Measurements from ENCODE around the gene MEIOB. TPM values are rescaled to one million over a fixed set of nuclear protein-coding genes. Genes with fewer than 3 reads are reported as not detected.

The MEIOB gene
- total RNA-seq, 6 experiments from 2014 or later = 0.39 to 0.40 TPM; not detected in 4

- 39% methylated on average over 5 of the region's 25 CpGs for WGBS (ENCODE audit: insufficient coverage, low coverage, low lambda C conversion rate, missing lambda C conversion rate)
- no peak for ATAC-seq
- TF ChIP-seq POLR2A (IDR thresholded peaks at IDR 0.05) = no peak
- no peak for TF ChIP-seq CTCF (IDR thresholded peaks at IDR 0.05)
- Histone ChIP-seq H3K27ac (no peak overlapping the region), H3K9me3 (no peaks in the 10 kb centered on the region), H3K4me1 (no peaks in the 10 kb centered on the region), H3K4me3 (no peak overlapping the region), H3K27me3 (peaks cover 0 to 8% of the 10 kb centered on the region in 2 donors), H3K36me3 (no peaks in the 10 kb centered on the region)
- DNase-seq = no peak
- intact Hi-C loops (cut with DNase I) = no loop called here
These were observed 44.0 kb upstream of the MEIOB start for GRCh38 chr16:1915732-1916639.

GRCh38 chr16:1914988-1915387, 43.0 kb upstream of the MEIOB start:
- WGBS (ENCODE audit: insufficient coverage, low coverage, low lambda C conversion rate, missing lambda C conversion rate) = 35% methylated on average over 5 of the region's 8 CpGs
- Histone ChIP-seq H3K4me1 (no peaks in the 10 kb centered on the region), H3K9me3 (no peaks in the 10 kb centered on the region), H3K27me3 (peaks cover 0 to 8% of the 10 kb centered on the region in 2 donors), H3K4me3 (no peak overlapping the region), H3K27ac (no peak overlapping the region), H3K36me3 (no peaks in the 10 kb centered on the region)
- TF ChIP-seq POLR2A (IDR thresholded peaks at IDR 0.05) = no peak
- no peak for TF ChIP-seq CTCF (IDR thresholded peaks at IDR 0.05)
- intact Hi-C loops (cut with DNase I) = no loop called here
- DNase-seq (no peak), ATAC-seq (no peak)

- Histone ChIP-seq H3K27me3 (peaks cover 0 to 8% of the 10 kb centered on the region in 2 donors), H3K36me3 (no peaks in the 10 kb centered on the region), H3K4me3 (no peak overlapping the region), H3K9me3 (no peaks in the 10 kb centered on the region), H3K4me1 (no peaks in the 10 kb centered on the region), H3K27ac (no peak overlapping the region)
- intact Hi-C loops (cut with DNase I) = no loop called here
- ATAC-seq = no peak
- no peak for DNase-seq
- no peak for TF ChIP-seq CTCF (IDR thresholded peaks at IDR 0.05)
- TF ChIP-seq POLR2A (IDR thresholded peaks at IDR 0.05) = no peak
- 44% methylated on average over 6 of the region's 15 CpGs for WGBS (ENCODE audit: insufficient coverage, low coverage, low lambda C conversion rate, missing lambda C conversion rate)
These were observed 42.2 kb upstream of the MEIOB start for GRCh38 chr16:1914084-1914608.

- H3K4me3 ChIP-seq = no peak overlapping the region
- DNase-seq (no peak), ATAC-seq (peak; percentile 14 to 47 (median 30))
- no peak overlapping the region for H3K27ac ChIP-seq
- H3K36me3 ChIP-seq = no peaks in the 10 kb centered on the region
- intact Hi-C loops (cut with DNase I) = no loop called here
- TF ChIP-seq POLR2A (IDR thresholded peaks at IDR 0.05) (no peak), CTCF (IDR thresholded peaks at IDR 0.05) (no peak)
- H3K9me3 ChIP-seq = no peaks in the 10 kb centered on the region
- WGBS (ENCODE audit: insufficient coverage, low coverage, low lambda C conversion rate, missing lambda C conversion rate) = 18% methylated on average over 3 of the region's 21 CpGs
- H3K27me3 ChIP-seq = peaks cover 0 to 8% of the 10 kb centered on the region in 2 donors
- H3K4me1 ChIP-seq = no peaks in the 10 kb centered on the region
These were observed 41.5 kb upstream of the MEIOB start for GRCh38 chr16:1913327-1914083.

All from right lobe of liver (tissue), 6 donors.